ENCODE data around the gene SLC9A9.

GRCh38 chr3:143283432-143284128 lies 564.7 kb downstream of the SLC9A9 start:
- TF ChIP-seq CTCF (IDR thresholded peaks at IDR 0.05; ENCODE audit: low read depth, low read length) = no peak
- no peak for TF ChIP-seq EZH2phosphoT487 (IDR thresholded peaks at IDR 0.05; ENCODE audit: low read depth)
